Measurements from ENCODE around the gene OLFML1. TPM values are rescaled to one million over a fixed set of nuclear protein-coding genes. Genes with fewer than 3 reads are reported as not detected.

Gene OLFML1
- total and polyA plus RNA-seq, 7 experiments from 2014 or later: 0.18 TPM; not detected in 6

GRCh38 chr11:7530013-7530640, 44.8 kb downstream of the OLFML1 start:
- POLR2A ChIA-PET: interaction anchor here (0.9 to 3.0 kb wide), 6 partner anchors 10 to 21 kb away, joined by 3 to 24 read pairs (median 4); partner anchors contain the start of gene PPFIBP2

GRCh38 chr11:7531011-7531410, 45.7 kb downstream of the OLFML1 start:
- Mint-ChIP-seq H3K4me3 (peak overlapping the region in 2 of 10 donors; percentile 7 to 15), H3K36me3 (peaks cover 0 to 13% (median 0%) of the 10 kb centered on the region in 5 donors), H3K27ac (peak overlapping the region in 6 of 9 donors; percentile 25 to 80 (median 50)), H3K9me3 (no peaks in the 10 kb centered on the region), H3K4me1 (peaks cover 36 to 74% (median 44%) of the 10 kb centered on the region in 7 donors), H3K27me3 (peaks cover 0 to 10% (median 0%) of the 10 kb centered on the region in 5 donors)
- ChIA-PET POLR2A (interaction anchor here (1.2 to 3.0 kb wide), 4 partner anchors 10 to 22 kb away, joined by 3 to 24 read pairs (median 10); partner anchors contain the start of gene PPFIBP2), CTCF (interaction anchor here (1.2 to 1.9 kb wide), 3 partner anchors 17 to 20 kb away, joined by 3 to 6 read pairs (median 4); partner anchors contain the start of gene PPFIBP2)
- intact Hi-C loops (cut with micrococcal nuclease): no loop called here
- H3K4me3 ChIP-seq (ENCODE audit: low read length): no peak overlapping the region
- no peak overlapping the region for H3K27ac ChIP-seq (ENCODE audit: low read depth, low read length)
- H3K36me3 ChIP-seq (ENCODE audit: control insufficient read depth in 2 of 3, insufficient read depth in 3 of 3, low read length in 3 of 3): no peaks in the 10 kb centered on the region
- H3K9me3 ChIP-seq (ENCODE audit: control insufficient read depth in 2 of 3, low read length in 3 of 3): no peaks in the 10 kb centered on the region
- no peaks in the 10 kb centered on the region for H3K27me3 ChIP-seq (ENCODE audit: control insufficient read depth in 2 of 2, insufficient read depth in 2 of 2, low read length in 2 of 2)
- ATAC-seq (no peak), DNase-seq (no peak)
- H3K4me1 ChIP-seq (ENCODE audit: control insufficient read depth in 2 of 2, insufficient read depth in 2 of 2, low read length in 2 of 2): peaks cover 26 to 62% of the 10 kb centered on the region in 2 donors

More at GRCh38 chr11:7530013-7530640, 44.8 kb downstream of the OLFML1 start:
- H3K9me3 ChIP-seq (ENCODE audit: control insufficient read depth in 2 of 3, low read length in 3 of 3): no peaks in the 10 kb centered on the region
- H3K27me3 ChIP-seq (ENCODE audit: control insufficient read depth in 2 of 2, insufficient read depth in 2 of 2, low read length in 2 of 2): no peaks in the 10 kb centered on the region
- peaks cover 0 to 11% (median 0%) of the 10 kb centered on the region in 5 donors for H3K27me3 Mint-ChIP-seq
- peaks cover 29 to 68% of the 10 kb centered on the region in 2 donors for H3K4me1 ChIP-seq (ENCODE audit: control insufficient read depth in 2 of 2, insufficient read depth in 2 of 2, low read length in 2 of 2)
- H3K36me3 Mint-ChIP-seq: peaks cover 0 to 13% (median 0%) of the 10 kb centered on the region in 5 donors
- no peak overlapping the region for H3K4me3 ChIP-seq (ENCODE audit: low read length)
- DNase-seq (no peak), ATAC-seq (no peak)
- peaks cover 27 to 74% (median 48%) of the 10 kb centered on the region in 7 donors for H3K4me1 Mint-ChIP-seq
- intact Hi-C loops (cut with micrococcal nuclease): no loop called here
- no peaks in the 10 kb centered on the region for H3K9me3 Mint-ChIP-seq
- H3K27ac ChIP-seq (ENCODE audit: low read depth, low read length): no peak overlapping the region
- CTCF ChIA-PET: interaction anchor here (1.5 to 1.9 kb wide), 2 partner anchors 16 to 17 kb away, joined by 4 to 6 read pairs; partner anchors contain the start of gene PPFIBP2
- peak overlapping the region in 6 of 9 donors; percentile 10 to 87 (median 38) for H3K27ac Mint-ChIP-seq
- H3K36me3 ChIP-seq (ENCODE audit: control insufficient read depth in 2 of 3, insufficient read depth in 3 of 3, low read length in 3 of 3): no peaks in the 10 kb centered on the region
- peak overlapping the region in 1 of 10 donors; percentile 27 for H3K4me3 Mint-ChIP-seq

GRCh38 chr11:7532405-7533145, 47.3 kb downstream of the OLFML1 start:
- H3K27ac Mint-ChIP-seq: peak overlapping the region in 2 of 9 donors; percentile 28 to 41
- peaks cover 0 to 18% (median 0%) of the 10 kb centered on the region in 5 donors for H3K27me3 Mint-ChIP-seq
- intact Hi-C loops (cut with micrococcal nuclease): no loop called here
- peaks cover 0 to 2% (median 0%) of the 10 kb centered on the region in 11 donors for H3K9me3 Mint-ChIP-seq
- H3K36me3 Mint-ChIP-seq: peaks cover 0 to 13% (median 0%) of the 10 kb centered on the region in 5 donors
- Histone ChIP-seq H3K4me3 (ENCODE audit: low read length) (no peak overlapping the region), H3K27ac (ENCODE audit: low read depth, low read length) (no peak overlapping the region), H3K27me3 (ENCODE audit: control insufficient read depth in 2 of 2, insufficient read depth in 2 of 2, low read length in 2 of 2) (no peaks in the 10 kb centered on the region), H3K36me3 (ENCODE audit: control insufficient read depth in 2 of 3, insufficient read depth in 3 of 3, low read length in 3 of 3) (no peaks in the 10 kb centered on the region), H3K9me3 (ENCODE audit: control insufficient read depth in 2 of 3, low read length in 3 of 3) (no peaks in the 10 kb centered on the region), H3K4me1 (ENCODE audit: control insufficient read depth in 2 of 2, insufficient read depth in 2 of 2, low read length in 2 of 2) (peaks cover 10 to 60% of the 10 kb centered on the region in 2 donors)
- DNase-seq (no peak), ATAC-seq (no peak)
- POLR2A ChIA-PET: interaction anchor here (2.8 kb wide), 1 partner anchor 19 kb away, joined by 24 read pairs; the partner anchor contains the start of gene PPFIBP2
- H3K4me1 Mint-ChIP-seq: peaks cover 40 to 77% (median 55%) of the 10 kb centered on the region in 7 donors
- no peak overlapping the region for H3K4me3 Mint-ChIP-seq
- CTCF ChIA-PET: interaction anchor here (1.2 to 2.4 kb wide), 2 partner anchors 12 to 21 kb away, joined by 3 to 7 read pairs; no protein-coding TSS in a partner anchor

GRCh38 chr11:7533199-7534041, 48.1 kb downstream of the OLFML1 start:
- intact Hi-C loops (cut with micrococcal nuclease): no loop called here
- Mint-ChIP-seq H3K9me3 (peaks cover 0 to 2% (median 0%) of the 10 kb centered on the region in 11 donors), H3K27me3 (peaks cover 0 to 18% (median 0%) of the 10 kb centered on the region in 5 donors), H3K4me3 (peak overlapping the region in 1 of 10 donors; percentile 9), H3K27ac (no peak overlapping the region), H3K36me3 (peaks cover 0 to 13% (median 0%) of the 10 kb centered on the region in 5 donors), H3K4me1 (peaks cover 42 to 77% (median 62%) of the 10 kb centered on the region in 7 donors)
- POLR2A ChIA-PET: interaction anchor here (1.5 to 1.8 kb wide), 2 partner anchors 9 to 20 kb away, joined by 6 to 7 read pairs; no protein-coding TSS in a partner anchor
- Histone ChIP-seq H3K4me3 (ENCODE audit: low read length) (no peak overlapping the region), H3K36me3 (ENCODE audit: control insufficient read depth in 2 of 3, insufficient read depth in 3 of 3, low read length in 3 of 3) (no peaks in the 10 kb centered on the region), H3K27ac (ENCODE audit: low read depth, low read length) (no peak overlapping the region), H3K27me3 (ENCODE audit: control insufficient read depth in 2 of 2, insufficient read depth in 2 of 2, low read length in 2 of 2) (no peaks in the 10 kb centered on the region), H3K4me1 (ENCODE audit: control insufficient read depth in 2 of 2, insufficient read depth in 2 of 2, low read length in 2 of 2) (peaks cover 6 to 60% of the 10 kb centered on the region in 2 donors), H3K9me3 (ENCODE audit: control insufficient read depth in 2 of 3, low read length in 3 of 3) (no peaks in the 10 kb centered on the region)
- CTCF ChIA-PET: interaction anchor here (0.6 to 2.4 kb wide), 3 partner anchors 13 to 161 kb away, joined by 4 to 9 read pairs (median 7); no protein-coding TSS in a partner anchor
- DNase-seq (no peak), ATAC-seq (no peak)

GRCh38 chr11:7534042-7534378, 48.7 kb downstream of the OLFML1 start:
- Mint-ChIP-seq H3K9me3 (peaks cover 0 to 2% (median 0%) of the 10 kb centered on the region in 11 donors), H3K27me3 (peaks cover 0 to 18% (median 0%) of the 10 kb centered on the region in 5 donors), H3K4me3 (peak overlapping the region in 1 of 10 donors; percentile 9), H3K4me1 (peaks cover 41 to 75% (median 68%) of the 10 kb centered on the region in 7 donors), H3K36me3 (peaks cover 0 to 13% (median 0%) of the 10 kb centered on the region in 5 donors), H3K27ac (peak overlapping the region in 2 of 9 donors; percentile 6 to 15)
- DNase-seq (no peak), ATAC-seq (no peak)
- ChIA-PET POLR2A (interaction anchor here (1.5 to 1.8 kb wide), 2 partner anchors 9 to 21 kb away, joined by 6 to 7 read pairs; no protein-coding TSS in a partner anchor), CTCF (interaction anchor here (0.6 to 2.4 kb wide), 3 partner anchors 13 to 161 kb away, joined by 4 to 9 read pairs (median 7); no protein-coding TSS in a partner anchor)
- Histone ChIP-seq H3K27me3 (ENCODE audit: control insufficient read depth in 2 of 2, insufficient read depth in 2 of 2, low read length in 2 of 2) (no peaks in the 10 kb centered on the region), H3K4me1 (ENCODE audit: control insufficient read depth in 2 of 2, insufficient read depth in 2 of 2, low read length in 2 of 2) (peaks cover 5 to 60% of the 10 kb centered on the region in 2 donors), H3K36me3 (ENCODE audit: control insufficient read depth in 2 of 3, insufficient read depth in 3 of 3, low read length in 3 of 3) (no peaks in the 10 kb centered on the region), H3K9me3 (ENCODE audit: control insufficient read depth in 2 of 3, low read length in 3 of 3) (no peaks in the 10 kb centered on the region), H3K27ac (ENCODE audit: low read depth, low read length) (no peak overlapping the region), H3K4me3 (ENCODE audit: low read length) (no peak overlapping the region)
- intact Hi-C loops (cut with micrococcal nuclease): no loop called here
